GM18499 (cell line): ENCODE results near the gene MRFAP1.
"Not testable (repeated sequence)": the region's sequence is repeated elsewhere in the genome, so short reads cannot be mapped to it uniquely, and the experiment has no call there.

ENCODE experiments used
- ATAC-seq: cut with Tn5 transposase; IDR thresholded peaks from one replicate; pipeline ENCODE4 v1.9.1; 2021; ENCODE audit warnings: moderate number of reproducible peaks; ENCODE audit not compliant: insufficient read depth, unreplicated experiment

Gene MRFAP1

DNA sequence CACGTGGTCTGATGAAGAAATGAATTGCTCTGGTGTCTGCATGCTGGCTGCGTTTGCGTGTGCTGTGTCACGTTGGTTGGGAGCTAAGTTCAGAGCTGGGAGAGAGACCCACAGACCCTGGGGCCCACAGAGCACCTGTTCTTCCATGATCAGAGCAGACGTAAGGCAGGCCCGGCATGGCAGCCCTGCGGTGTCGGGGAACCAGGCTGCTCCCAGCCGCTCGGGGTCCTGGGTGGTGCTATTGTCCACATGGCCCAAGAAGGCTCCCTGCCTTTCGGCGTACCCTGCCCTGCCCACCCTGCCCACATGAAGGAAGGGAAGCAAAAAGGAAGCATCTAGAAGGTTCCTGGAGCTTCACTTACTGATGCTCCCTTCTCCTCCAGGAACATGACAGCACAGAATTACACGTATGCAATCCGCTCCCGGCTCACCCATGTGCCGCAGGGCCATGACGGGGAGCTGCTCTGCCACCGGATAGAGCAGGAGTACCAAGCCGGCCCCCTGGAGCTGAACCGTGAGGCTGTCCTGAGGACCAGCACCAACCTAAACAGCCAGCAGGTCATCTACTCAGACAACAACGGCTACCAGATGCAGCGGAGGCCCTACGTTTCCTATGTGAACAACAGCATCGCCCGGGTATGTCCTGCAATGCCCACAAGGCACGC is 30.9 kb upstream of the MRFAP1 start:
- ATAC-seq = no peak

DNA sequence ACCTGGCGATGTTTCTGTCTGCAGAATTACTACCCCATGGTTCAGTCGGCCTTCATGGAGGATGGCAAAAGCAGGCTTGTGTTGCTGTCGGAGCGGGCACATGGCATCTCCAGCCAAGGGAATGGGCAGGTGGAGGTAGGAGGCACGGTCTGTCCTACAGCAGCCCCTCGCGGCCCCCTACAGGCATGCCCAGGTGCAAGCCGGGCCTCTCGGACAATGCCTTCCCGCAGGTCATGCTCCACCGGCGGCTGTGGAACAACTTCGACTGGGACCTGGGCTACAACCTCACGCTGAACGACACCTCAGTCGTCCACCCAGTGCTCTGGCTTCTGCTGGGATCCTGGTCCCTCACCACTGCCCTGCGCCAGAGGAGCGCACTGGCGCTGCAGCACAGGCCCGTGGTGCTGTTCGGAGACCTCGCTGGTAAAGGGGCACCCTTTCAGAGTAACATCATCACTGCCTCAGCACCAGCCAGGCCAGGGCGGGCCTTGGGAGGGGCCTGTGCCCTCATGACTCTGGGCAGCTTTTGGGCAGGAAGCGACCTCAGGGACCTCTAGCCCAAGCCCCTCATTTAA is 29.5 kb upstream of the MRFAP1 start:
- ATAC-seq = no peak

DNA sequence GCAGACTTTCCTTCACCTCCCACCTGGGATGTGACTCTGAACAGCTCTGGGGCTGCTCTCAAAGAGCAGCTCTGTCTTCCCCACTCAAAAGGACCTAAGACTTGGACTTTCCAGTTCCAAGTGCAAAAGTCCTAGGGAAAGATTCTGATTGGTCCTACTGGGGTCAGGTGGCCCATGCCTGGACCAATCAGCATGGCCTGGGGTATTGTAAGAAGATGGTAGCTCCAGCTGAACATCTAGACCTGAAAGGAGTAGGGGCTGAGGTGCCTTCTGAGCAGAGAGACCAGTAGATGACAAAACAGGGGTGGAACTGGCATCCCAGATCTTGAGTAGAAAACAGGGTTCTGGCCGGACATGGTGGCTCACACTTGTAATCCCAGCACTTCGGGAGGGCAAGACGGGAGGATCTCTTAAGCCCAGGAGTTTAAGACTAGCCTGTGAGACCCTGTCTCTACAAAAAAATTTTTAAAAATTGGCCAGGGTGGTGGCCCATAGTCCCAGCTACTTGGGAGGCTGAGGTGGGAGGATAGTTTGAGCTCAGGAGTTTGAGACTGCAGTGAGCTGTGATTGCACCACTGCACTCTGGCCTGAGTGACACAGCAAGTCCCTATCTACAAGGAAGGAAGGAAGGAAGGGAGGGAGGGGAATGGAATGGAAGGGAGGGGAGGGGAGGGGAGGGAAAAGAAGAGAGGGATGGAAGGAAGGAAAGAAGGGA is 27.4 kb upstream of the MRFAP1 start:
- ATAC-seq = no peak

DNA sequence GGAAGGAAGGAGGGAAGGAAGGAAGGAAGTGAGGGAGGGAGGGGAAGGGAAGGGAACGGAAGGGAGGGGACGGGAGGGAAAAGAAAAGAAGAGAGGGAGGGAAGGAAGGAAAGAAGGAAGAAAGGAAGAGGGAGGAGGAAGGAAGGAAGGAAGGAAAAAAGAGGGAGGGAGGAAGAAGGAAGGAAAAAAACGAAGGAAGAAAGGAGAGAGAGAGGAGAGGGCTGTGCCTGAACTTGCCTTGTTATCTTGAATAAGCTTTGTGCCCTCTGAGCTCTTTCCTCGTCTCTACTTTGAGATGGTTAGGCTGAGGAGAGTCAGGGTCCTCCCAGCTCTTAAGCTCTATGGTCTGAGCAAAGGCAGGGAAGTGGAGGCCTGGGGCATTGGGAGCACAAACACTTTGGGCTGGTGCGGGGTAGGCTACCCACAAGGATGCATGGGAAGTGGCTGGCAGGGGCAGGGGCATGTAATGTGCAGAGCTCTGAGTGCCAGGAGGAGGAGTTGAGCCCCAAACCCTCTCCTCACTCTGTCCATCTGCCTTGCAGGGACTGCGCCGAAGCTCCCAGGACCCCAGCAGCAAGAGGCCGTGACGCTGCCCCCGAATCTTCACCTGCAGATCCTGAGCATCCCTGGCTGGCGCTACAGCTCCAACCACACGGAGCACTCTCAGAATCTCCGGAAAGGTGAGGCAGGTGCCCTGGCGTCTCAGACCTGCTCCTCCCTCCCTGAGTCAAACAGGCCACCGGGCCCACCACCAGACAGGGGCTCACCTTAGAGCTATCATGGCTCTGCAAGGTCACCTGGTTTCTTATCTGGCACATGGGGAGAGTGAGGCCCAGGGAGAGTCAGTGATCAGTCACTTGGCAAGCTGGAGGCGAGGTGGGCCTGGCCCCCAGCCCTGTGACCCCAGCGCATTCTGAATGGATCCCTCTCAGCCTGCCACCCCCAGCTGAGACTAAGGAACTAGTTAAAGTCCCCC is 26.5 kb upstream of the MRFAP1 start:
- ATAC-seq = no peak

DNA sequence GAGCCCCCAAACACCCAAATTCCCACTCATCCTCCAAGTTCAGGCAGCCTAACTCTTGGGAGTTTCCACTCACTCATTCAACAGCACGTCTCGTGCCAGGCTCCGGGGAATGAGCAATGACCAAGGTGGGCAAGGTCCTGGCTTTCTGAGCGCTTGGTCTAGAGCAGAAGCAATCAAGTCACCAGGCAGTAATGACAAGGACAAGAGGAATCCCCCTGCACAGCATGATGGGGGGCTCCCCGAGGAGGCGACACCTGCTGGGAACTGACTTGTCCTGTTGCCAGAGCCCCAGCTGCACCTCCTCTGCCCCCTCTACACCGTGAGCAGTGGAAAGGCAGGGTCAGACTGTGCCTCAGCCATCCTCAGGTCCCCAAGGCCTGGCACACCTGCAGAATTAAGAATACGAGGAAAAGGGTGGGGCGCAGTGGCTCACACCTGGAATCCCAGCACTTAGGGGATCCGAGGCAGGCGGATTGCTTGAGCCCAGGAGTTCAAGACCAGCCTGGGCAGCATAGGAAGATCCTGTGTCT is 25.7 kb upstream of the MRFAP1 start:
- no peak for ATAC-seq

DNA sequence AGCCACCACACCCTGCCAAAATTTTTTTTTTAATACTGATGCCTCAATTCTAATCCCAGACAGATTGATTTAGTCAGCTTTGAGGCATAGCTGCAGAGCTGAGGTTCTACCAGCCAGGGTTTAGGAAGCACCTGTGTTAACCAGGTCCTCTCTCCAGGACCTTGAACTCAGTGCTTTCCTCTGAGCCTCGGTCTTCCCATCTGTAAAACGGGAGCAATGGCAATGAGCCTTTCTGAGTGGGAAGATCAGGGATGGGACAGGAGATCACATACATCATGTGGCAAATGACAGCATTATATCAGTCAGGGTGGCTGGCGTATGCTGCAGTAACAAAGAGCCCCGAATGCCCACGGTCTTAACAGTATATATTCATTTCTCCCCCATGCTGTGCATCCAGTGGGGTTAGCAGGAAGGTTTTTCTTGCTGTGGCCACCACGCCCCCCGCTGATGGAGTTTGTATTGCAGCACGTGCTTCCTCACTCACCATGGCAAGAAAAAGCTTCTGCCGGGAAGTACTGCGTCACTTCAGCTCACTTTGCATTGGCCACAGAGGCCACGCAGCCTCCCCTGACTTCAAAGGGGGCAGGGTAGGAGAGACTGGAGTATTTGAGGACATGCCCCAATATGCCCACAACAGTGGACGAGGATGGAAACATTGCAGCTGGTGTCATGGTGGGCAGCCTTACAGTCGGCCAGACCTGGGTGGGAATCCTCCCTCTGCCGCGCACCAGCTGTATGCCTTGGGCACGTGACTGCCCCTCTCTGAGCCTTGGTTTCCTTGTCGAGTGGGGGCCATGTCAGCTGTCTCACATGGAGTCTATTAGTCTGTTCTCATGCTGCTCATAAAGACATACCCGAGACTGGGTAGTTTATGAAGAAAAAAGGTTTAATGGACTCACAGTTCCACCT is 24.1 kb upstream of the MRFAP1 start:
- ATAC-seq = no peak

DNA sequence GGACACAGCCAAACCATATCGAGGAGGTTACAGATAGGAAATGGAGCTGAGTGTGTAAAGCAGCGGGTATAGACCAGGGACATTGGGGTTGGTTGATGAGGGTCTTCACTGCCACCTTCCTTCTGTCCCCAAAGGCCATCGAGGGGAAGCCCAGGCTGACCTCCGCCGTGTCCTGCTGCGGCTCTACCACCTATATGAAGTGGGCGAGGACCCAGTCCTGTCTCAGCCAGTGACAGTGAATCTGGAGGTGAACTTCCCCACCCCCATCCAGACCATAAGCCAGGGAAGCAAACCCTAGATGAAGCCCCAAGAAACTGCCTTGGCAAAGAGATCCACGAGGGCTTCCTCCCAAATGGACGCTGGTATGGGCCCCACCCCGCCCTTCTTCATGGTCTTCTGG is 23.2 kb upstream of the MRFAP1 start:
- ATAC-seq = no peak

DNA sequence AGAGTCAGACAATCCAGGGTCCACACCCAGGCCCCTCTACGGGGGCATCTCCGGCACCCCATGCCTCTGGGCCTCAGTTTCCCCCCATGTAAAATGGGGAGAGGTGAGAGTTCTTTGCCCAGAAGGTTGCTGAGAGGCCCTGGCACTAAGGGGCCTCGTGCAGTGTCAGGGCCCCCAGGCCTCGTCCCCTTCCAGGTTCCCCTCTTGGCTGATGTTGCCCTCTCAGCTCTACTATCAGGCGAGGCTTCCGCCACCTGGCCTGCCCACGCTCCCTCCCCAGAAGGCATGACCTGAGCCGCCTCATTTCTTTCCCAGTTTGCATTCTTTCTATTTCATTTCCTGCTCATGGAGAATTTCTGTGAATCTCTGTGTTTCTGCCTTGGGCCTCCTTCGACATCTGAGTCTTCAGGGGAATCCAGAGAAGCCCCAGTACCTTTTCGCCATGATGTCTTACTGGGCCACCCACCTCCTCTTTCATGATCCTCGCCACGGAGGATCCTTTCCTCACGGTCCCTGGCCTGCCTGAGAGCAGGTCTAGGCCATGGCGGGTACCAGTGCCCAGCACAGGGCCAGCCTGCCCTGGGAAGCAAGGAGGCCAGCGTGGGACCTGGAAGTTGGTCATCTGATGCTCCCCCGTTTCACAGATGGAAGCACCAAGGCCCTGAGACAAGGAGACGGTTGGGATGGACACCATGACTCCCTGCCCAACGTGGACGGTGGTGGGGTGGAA is 21.9 kb upstream of the MRFAP1 start:
- no peak for ATAC-seq

DNA sequence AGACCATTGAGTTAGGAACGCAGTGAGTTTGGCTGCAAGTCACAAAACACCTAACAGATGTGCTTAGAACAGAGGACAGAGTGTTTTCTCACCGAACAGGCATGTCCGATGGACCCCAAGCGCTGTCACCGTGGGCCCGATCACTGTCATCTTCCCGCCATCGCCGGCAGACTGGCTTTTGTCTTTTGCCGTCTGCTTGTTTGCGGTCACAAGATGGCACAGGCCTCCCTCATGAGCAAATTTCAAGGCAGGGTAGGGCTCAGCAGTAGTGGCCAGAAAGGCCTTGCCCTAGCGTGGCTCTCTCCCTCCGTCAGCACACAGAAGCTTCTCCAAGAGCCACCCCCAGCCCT is 21.4 kb upstream of the MRFAP1 start:
- no peak for ATAC-seq

DNA sequence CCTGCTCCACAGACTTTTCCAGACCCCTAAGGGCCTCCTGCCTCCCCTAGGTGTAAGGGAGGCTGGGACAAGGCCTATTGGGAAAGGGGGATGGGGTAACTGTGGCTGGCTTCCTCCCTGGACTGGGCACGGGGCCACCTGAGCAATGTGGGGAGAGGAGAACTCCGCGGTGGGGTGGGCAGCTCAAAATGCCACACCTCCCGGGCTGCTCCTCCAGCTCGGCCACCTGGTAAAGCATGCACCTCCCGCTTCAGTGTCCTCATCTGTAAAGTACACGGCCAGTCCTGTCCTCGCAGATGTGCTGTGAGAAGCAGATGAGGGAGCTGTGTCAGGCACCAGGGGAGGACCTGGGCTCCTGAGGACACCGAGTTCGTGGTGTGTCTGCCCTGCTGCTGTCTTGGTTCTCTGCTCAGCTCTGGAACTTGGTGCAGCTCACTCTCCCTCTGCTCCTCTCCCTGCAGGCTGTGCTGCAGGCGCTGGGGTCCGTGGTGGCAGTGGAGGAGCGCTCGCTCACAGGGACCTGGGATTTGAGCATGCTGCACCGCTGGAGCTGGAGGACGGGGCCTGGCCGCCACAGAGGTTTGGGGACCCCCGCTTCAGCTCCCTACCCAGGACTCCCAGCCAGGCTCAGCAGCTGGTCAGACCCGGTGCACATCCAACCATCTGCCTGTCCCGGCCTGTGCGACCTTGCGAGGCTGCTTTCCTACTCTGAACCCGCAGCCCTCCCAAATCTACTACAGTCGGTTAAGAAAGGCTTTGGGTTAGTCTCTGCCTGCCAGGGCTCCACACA is 20.8 kb upstream of the MRFAP1 start:
- no peak for ATAC-seq

DNA sequence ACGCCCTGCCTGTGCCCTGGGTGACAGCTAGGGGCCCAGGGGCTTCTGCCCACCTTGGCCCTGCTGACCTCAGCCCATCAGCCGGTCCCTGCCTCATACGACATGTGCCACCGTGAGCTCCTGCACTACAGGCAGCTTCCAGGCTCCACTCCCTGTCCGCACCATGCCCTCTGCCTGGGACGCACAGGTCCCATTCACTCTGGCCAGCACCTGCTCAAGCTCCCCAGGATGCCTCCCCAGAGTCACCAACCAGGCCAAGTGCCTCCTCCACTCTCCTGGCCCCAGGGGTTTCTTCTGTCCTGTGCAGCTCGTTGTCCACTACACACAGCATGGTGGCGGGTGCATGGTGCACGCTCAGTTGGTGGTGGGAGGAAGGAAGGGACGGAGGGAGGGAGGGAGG is 20.2 kb upstream of the MRFAP1 start:
- no peak for ATAC-seq

DNA sequence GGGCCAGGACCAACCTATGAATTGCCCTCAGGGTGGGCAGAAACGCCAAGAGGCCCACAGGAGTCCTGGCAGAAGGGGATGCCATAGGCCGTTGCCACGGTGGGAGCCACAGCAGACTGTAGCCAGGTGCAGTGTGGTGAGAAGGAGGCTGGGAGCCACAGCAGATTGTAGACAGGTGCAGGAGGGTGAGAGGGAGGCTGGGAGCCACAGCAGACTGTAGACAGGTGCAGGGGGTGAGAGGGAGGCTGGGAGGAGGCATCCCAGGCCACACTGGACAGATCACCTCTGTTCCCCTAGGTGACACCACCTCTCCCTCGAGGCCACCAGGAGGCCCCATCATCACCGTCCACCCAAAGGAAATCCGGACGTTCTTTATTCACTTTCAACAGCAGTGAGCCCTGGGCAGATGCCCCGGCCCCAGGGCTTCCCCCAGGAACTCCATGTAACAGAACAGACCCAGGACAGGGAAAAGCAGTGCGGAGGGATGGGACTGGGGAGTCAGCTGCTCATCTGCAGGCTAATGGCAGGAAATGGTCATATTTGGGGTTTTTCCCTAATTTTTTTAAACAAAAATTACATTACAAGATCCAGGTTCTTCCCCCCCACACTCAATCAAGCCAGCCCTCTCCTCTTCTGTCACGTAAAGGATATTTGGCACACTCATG is 19.5 kb upstream of the MRFAP1 start:
- ATAC-seq = no peak

DNA sequence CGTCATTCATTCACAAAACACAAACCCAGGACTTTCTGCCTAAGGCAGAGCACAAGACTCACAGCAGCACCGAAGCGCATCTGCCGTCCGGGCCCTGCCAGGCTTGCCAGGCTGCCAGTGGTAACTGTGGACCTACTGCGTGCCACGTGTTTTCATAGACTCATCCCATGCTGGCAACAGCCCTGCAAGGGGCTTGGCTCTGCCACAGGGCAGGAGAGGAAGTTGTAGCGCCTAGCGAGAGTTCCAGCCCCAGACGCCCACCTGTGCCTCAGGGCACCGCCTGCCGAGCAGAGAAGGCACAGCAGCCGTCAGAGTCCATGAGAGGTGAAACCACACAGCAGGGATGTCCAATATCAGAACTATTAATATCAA is 18.9 kb upstream of the MRFAP1 start:
- no peak for ATAC-seq

DNA sequence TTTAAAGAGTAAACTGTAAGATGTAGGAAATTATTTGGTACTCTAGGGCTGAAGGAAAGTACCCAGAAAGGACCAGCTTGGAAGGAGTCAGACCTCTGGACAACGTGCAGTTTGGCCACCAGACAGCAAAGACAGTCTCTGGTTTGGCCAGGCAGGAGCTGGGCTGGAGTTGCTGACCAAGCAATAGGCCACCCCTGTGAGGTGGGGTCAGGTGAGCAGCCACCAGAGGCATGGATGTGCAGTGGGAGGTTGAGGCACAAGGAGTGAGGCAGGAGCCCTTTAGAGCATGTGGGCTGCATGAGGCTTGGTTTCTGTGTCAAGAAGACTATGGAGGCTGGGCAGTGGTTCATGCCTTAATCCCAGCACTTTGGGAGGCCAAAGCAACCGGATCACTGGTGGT is 17.7 kb upstream of the MRFAP1 start:
- no peak for ATAC-seq

DNA sequence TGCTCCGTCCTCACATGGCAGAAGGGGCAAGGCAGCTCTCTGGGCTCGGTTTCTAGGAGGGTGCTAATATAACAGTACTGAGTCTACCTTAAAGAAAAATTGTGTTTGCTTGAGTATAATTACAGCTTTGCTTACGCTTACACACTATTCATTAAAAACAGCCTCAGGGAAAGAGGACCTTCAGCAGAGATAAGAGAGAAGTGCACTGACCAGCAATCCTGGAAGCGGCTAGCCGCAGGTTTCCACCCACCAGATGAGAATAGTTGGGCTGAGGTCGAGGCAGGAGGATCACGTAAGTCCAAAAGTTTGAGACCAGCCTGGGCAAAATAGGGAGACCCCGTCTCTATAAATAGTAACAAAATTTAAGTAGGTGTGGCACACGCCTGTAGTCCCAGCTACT is 15.2 kb upstream of the MRFAP1 start:
- ATAC-seq = no peak

DNA sequence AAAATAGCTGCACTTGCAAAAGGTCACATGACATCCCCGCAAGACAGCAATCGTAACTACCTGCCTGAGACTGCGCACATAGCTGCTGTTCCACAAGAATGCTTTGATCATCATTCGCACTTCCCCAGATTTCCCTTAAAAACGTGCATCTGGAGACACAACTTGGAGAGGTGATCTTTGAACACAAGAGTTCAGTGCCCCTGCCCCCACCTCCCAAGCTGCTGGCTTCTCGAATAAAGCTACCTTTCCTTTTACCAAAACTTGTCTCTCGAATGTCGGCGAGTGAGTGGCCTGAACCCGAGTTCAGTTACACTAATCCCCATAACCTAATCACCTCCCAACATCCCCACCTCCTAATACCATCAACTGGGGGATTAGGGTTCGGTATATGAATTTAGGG is 14.4 kb upstream of the MRFAP1 start:
- ATAC-seq = no peak

DNA sequence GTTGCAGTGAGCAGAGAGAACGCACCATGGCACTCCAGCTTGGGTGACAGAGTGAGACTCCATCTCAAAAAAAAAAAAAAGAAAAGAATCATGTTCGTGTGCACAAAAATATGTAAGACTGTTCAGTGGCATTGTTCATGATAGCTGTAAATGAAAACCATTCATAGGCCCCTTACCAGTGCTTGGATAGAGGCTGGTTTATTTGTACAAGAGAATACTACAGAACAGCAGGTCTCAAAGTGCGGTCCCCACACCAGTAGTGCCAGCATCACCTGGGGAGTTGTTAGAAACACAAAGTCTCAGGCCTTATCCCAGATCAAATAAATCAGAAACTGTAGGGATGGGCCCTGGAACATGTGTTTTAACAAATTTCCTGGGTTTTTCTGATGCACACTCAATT is 12.7 kb upstream of the MRFAP1 start:
- no peak for ATAC-seq

DNA sequence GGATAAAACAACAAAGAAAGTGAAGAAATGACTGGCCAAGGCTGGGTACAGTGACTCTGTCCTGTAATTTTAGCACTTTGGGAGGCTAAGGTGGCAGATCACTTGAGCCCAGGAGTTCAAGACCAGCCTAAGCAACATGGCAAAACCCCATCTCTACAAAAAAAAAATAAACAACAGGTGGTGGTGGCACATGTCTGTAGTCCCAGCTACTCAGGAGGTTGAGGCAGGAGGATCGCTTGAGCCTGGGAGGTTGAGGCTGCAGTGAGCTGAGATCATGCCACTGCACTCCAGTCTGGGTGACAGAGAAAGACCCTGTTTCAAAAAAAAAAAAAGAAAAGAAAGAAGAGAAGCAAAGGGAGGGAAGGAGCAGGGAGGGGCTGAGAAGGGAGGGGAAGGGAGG is 12.0 kb upstream of the MRFAP1 start:
- ATAC-seq = not testable (repeated sequence)
